Gastrocnemius medialis (tissue), 4 donors: Measurements from ENCODE around the gene KLHL42. TPM values are rescaled to one million over a fixed set of nuclear protein-coding genes. Genes with fewer than 3 reads are reported as not detected.

Source experiments
- ATAC-seq, 2 donors: fragments of 150-250 bp; one replicate each; pipeline ENCODE4 v1.9.1; 2016
- DNase-seq, 2 donors: peaks; one replicate each; pipeline ENCODE4 v3.0.0-alpha.2; 2019
- H3K27ac ChIP-seq, 4 donors: fragments of 200-600 bp; sonication (generic); 1 replicate in 1 of 4; 2 replicates in 3 of 4; pipeline ENCODE4 v1.5.1; 2016 to 2018; ENCODE audit warnings: mild to moderate bottlenecking in 2 of 4, moderate library complexity in 1 of 4
- H3K27me3 ChIP-seq, 3 donors: fragments of 200-600 bp; sonication (generic) in 2 of 3; 1 replicate in 1 of 3; 2 replicates in 2 of 3; pipeline versions ENCODE4 v1.5.1 to v1.6.0; 2016 to 2019; ENCODE audit warnings: mild to moderate bottlenecking in 1 of 3, moderate library complexity in 1 of 3
- H3K36me3 ChIP-seq, 2 donors: fragments of 200-600 bp; sonication (generic) in 1 of 2; one replicate each; pipeline ENCODE4 v1.5.1; 2017 to 2018
- H3K4me1 ChIP-seq, 2 donors: fragments of 200-600 bp; sonication (generic) in 1 of 2; one replicate each; pipeline ENCODE4 v1.5.1; 2016 to 2017; ENCODE audit warnings: mild to moderate bottlenecking in 2 of 2
- H3K4me3 ChIP-seq, 4 donors: fragments of 200-600 bp; sonication (generic) in 3 of 4; 1 replicate in 1 of 4; 2 replicates in 3 of 4; pipeline ENCODE4 v1.5.1; 2016 to 2019; ENCODE audit warnings: mild to moderate bottlenecking in 2 of 4
- H3K9me3 ChIP-seq, 3 donors: fragments of 200-600 bp; sonication (generic) in 2 of 3; 1 replicate in 1 of 3; 2 replicates in 2 of 3; pipeline ENCODE4 v1.5.1; 2016 to 2019
- CTCF ChIP-seq, 5 experiments: fragments of 450-650 bp in 3 of 5; fragments of 200-600 bp in 2 of 5; sonication (generic) in 2 of 5; IDR thresholded peaks in 4 of 5; conservative IDR thresholded peaks in 1 of 5; 1 replicate in 4 of 5; 2 replicates in 1 of 5; pipeline ENCODE4 v1.5.1; 2016 to 2019; ENCODE audit warnings: antibody characterized with exemption in 5 of 5, mild to moderate bottlenecking in 3 of 5, moderate library complexity in 3 of 5
- POLR2A ChIP-seq, 2 donors: fragments of 450-650 bp; IDR thresholded peaks; one replicate each; pipeline ENCODE4 v1.6.1; 2017; ENCODE audit warnings: antibody characterized with exemption in 2 of 2, mild to moderate bottlenecking in 2 of 2, moderate library complexity in 2 of 2
- in situ Hi-C, 4 donors: fragments of 200-750 bp; cut with MboI; loops; one replicate each; pipeline versions ENCODE4 v1.15.0 to v1.8.0; 2017; ENCODE audit warnings: low sequenced_read_pairs in 4 of 4
- intact Hi-C: fragments of 100-400 bp; cut with DNase I; formaldehyde crosslinking; loops from one replicate; pipeline ENCODE4 v1.15.1; 2023; ENCODE audit warnings: low total_unique reads
- total RNA-seq, 4 donors: library from RNA; depleted of rRNA; stranded (reverse); fragments of >200 nt; gene quantifications; one replicate each; pipeline versions ENCODE4 v1.1.0 to v1.2.3, GENCODE V29; 2016

KLHL42 gene
- total RNA-seq, 4 donors from 2014 or later = 3.4 to 6.2 (median 4.4) TPM

- Histone ChIP-seq H3K9me3 (no peaks in the 10 kb centered on the region), H3K4me1 (no peaks in the 10 kb centered on the region), H3K27ac (no peak overlapping the region), H3K36me3 (no peaks in the 10 kb centered on the region), H3K27me3 (no peaks in the 10 kb centered on the region), H3K4me3 (no peak overlapping the region)
- no peak for DNase-seq
- in situ Hi-C loops (no loop called here), intact Hi-C loops (no loop called here)
- TF ChIP-seq CTCF (IDR thresholded peaks at IDR 0.05 in 4 of 5, conservative IDR thresholded peaks at IDR 0.05 in 1 of 5) (no peak), POLR2A (IDR thresholded peaks at IDR 0.05) (no peak)
- ATAC-seq = no peak
Observed at GRCh38 chr12:27810756-27811155, 30.7 kb downstream of the KLHL42 start.

- intact Hi-C loops (no loop called here), in situ Hi-C loops (no loop called here)
- H3K9me3 ChIP-seq = no peaks in the 10 kb centered on the region
- H3K36me3 ChIP-seq = no peaks in the 10 kb centered on the region
- DNase-seq (no peak), ATAC-seq (no peak)
- no peak overlapping the region for H3K4me3 ChIP-seq
- no peak overlapping the region for H3K27ac ChIP-seq
- no peak for TF ChIP-seq CTCF (IDR thresholded peaks at IDR 0.05 in 4 of 5, conservative IDR thresholded peaks at IDR 0.05 in 1 of 5)
- TF ChIP-seq POLR2A (IDR thresholded peaks at IDR 0.05) = no peak
- H3K4me1 ChIP-seq = no peaks in the 10 kb centered on the region
- H3K27me3 ChIP-seq = no peaks in the 10 kb centered on the region
Observed at GRCh38 chr12:27812502-27812901, 32.5 kb downstream of the KLHL42 start.

- ATAC-seq = no peak
- intact Hi-C loops = no loop called here
- in situ Hi-C loops = no loop called here
Observed at GRCh38 chr12:27814411-27814810, 34.4 kb downstream of the KLHL42 start.

GRCh38 chr12:27814851-27815591, 35.0 kb downstream of the KLHL42 start:
- H3K36me3 ChIP-seq = no peaks in the 10 kb centered on the region
- in situ Hi-C loops = no loop called here
- no peaks in the 10 kb centered on the region for H3K27me3 ChIP-seq
- H3K4me1 ChIP-seq = no peaks in the 10 kb centered on the region
- no peaks in the 10 kb centered on the region for H3K9me3 ChIP-seq
- no peak for ATAC-seq
- intact Hi-C loops = no loop called here
- DNase-seq = no peak
- H3K27ac ChIP-seq = no peak overlapping the region
- TF ChIP-seq CTCF (IDR thresholded peaks at IDR 0.05 in 4 of 5, conservative IDR thresholded peaks at IDR 0.05 in 1 of 5) (no peak), POLR2A (IDR thresholded peaks at IDR 0.05) (no peak)
- no peak overlapping the region for H3K4me3 ChIP-seq

More at GRCh38 chr12:27814411-27814810, 34.4 kb downstream of the KLHL42 start:
- Histone ChIP-seq H3K27me3 (no peaks in the 10 kb centered on the region), H3K4me1 (no peaks in the 10 kb centered on the region), H3K36me3 (no peaks in the 10 kb centered on the region), H3K27ac (no peak overlapping the region), H3K4me3 (no peak overlapping the region), H3K9me3 (no peaks in the 10 kb centered on the region)
- no peak for DNase-seq
- TF ChIP-seq POLR2A (IDR thresholded peaks at IDR 0.05) = no peak
- TF ChIP-seq CTCF (IDR thresholded peaks at IDR 0.05 in 4 of 5, conservative IDR thresholded peaks at IDR 0.05 in 1 of 5) = no peak

GRCh38 chr12:27817766-27818165, 37.7 kb downstream of the KLHL42 start:
- Histone ChIP-seq H3K4me3 (no peak overlapping the region), H3K9me3 (no peaks in the 10 kb centered on the region), H3K36me3 (no peaks in the 10 kb centered on the region), H3K4me1 (no peaks in the 10 kb centered on the region), H3K27me3 (no peaks in the 10 kb centered on the region), H3K27ac (no peak overlapping the region)
- intact Hi-C loops = no loop called here
- in situ Hi-C loops = no loop called here
- DNase-seq (no peak), ATAC-seq (no peak)
- TF ChIP-seq POLR2A (IDR thresholded peaks at IDR 0.05) (no peak), CTCF (IDR thresholded peaks at IDR 0.05 in 4 of 5, conservative IDR thresholded peaks at IDR 0.05 in 1 of 5) (no peak)
